A673 (cell line): ENCODE results near the gene PDGFRB.

ENCODE experiments used
- EZH2 ChIP-seq: fragments of 200-600 bp; sonication (generic); IDR thresholded peaks from 2 replicates; pipeline ENCODE4 v1.6.1; 2017; ENCODE audit warnings: borderline replicate concordance, low read depth, mild to moderate bottlenecking, mixed read lengths, antibody characterized with exemption, low read length; ENCODE audit not compliant: poor library complexity, severe bottlenecking
- TF ChIP-seq, protein P1 (sequence below): fragments of 300-800, 200-600 bp; sonication (generic); conservative IDR thresholded peaks from 2 replicates; pipeline ENCODE4 v1.5.1; 2017; ENCODE audit warnings: low read depth, mild to moderate bottlenecking, antibody characterized with exemption, low read length, moderate library complexity, mixed read lengths

GRCh38 chr5:150166037-150166649, 10.5 kb upstream of the PDGFRB start:
- TF ChIP-seq, protein P1, sequence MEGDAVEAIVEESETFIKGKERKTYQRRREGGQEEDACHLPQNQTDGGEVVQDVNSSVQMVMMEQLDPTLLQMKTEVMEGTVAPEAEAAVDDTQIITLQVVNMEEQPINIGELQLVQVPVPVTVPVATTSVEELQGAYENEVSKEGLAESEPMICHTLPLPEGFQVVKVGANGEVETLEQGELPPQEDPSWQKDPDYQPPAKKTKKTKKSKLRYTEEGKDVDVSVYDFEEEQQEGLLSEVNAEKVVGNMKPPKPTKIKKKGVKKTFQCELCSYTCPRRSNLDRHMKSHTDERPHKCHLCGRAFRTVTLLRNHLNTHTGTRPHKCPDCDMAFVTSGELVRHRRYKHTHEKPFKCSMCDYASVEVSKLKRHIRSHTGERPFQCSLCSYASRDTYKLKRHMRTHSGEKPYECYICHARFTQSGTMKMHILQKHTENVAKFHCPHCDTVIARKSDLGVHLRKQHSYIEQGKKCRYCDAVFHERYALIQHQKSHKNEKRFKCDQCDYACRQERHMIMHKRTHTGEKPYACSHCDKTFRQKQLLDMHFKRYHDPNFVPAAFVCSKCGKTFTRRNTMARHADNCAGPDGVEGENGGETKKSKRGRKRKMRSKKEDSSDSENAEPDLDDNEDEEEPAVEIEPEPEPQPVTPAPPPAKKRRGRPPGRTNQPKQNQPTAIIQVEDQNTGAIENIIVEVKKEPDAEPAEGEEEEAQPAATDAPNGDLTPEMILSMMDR: no peak
- no peak for TF ChIP-seq EZH2
